Measurements from ENCODE around the gene FEN1.

Gene FEN1

GRCh38 chr11:61779666-61780525, 12.8 kb upstream of the FEN1 start:
- H3K56ac ChIP-seq (ENCODE audit: low read length): no peak overlapping the region
- DNase-seq: no peak
- H3K27me3 ChIP-seq (ENCODE audit: insufficient read depth, low read length, poor library complexity): no peaks in the 10 kb centered on the region
- H3K4me3 ChIP-seq (ENCODE audit: low read length): no peak overlapping the region
- no peak overlapping the region for H2BK15ac ChIP-seq (replicated peaks; ENCODE audit: low read depth)
- no peak overlapping the region for H3K4ac ChIP-seq (ENCODE audit: low read depth, low read length)
- no peaks in the 10 kb centered on the region for H3K4me1 ChIP-seq (ENCODE audit: control insufficient read depth, low read depth, low read length)
- H2BK5ac ChIP-seq (ENCODE audit: low read length): no peak overlapping the region
- WGBS (ENCODE audit: extremely low coverage, insufficient coverage, low lambda C conversion rate): no CpG with 5 or more reads among the region's 14 CpGs
- no peak overlapping the region for H4K5ac ChIP-seq (ENCODE audit: low read length)
- no peaks in the 10 kb centered on the region for H3K79me2 ChIP-seq (ENCODE audit: control insufficient read depth, insufficient read depth, low read length)
- H2AK5ac ChIP-seq (ENCODE audit: low read length): no peak overlapping the region
- H3K36me3 ChIP-seq (ENCODE audit: control insufficient read depth, insufficient read depth, low read length): no peaks in the 10 kb centered on the region
- no peak overlapping the region for H2BK120ac ChIP-seq (ENCODE audit: low read depth, low read length)
- no peaks in the 10 kb centered on the region for H3K79me1 ChIP-seq (ENCODE audit: low read length)
- no peak overlapping the region for H3K4me2 ChIP-seq (ENCODE audit: low read length)
- H3K9ac ChIP-seq (ENCODE audit: low read length): no peak overlapping the region
- H3K18ac ChIP-seq (ENCODE audit: low read length): no peak overlapping the region
- no peak overlapping the region for H3K27ac ChIP-seq (ENCODE audit: low read depth, low read length)
- H3K23ac ChIP-seq (ENCODE audit: low read length): no peak overlapping the region
- H4K8ac ChIP-seq (ENCODE audit: low read depth, low read length): no peak overlapping the region

- H3K27me3 ChIP-seq (ENCODE audit: insufficient read depth, low read length, poor library complexity): no peaks in the 10 kb centered on the region
- no peak overlapping the region for H3K56ac ChIP-seq (ENCODE audit: low read length)
- no peaks in the 10 kb centered on the region for H3K79me1 ChIP-seq (ENCODE audit: low read length)
- no peaks in the 10 kb centered on the region for H3K36me3 ChIP-seq (ENCODE audit: control insufficient read depth, insufficient read depth, low read length)
- no peak overlapping the region for H2BK15ac ChIP-seq (replicated peaks; ENCODE audit: low read depth)
- H4K8ac ChIP-seq (ENCODE audit: low read depth, low read length): no peak overlapping the region
- WGBS (ENCODE audit: extremely low coverage, insufficient coverage, low lambda C conversion rate): no CpG with 5 or more reads among the region's 9 CpGs
- no peaks in the 10 kb centered on the region for H3K79me2 ChIP-seq (ENCODE audit: control insufficient read depth, insufficient read depth, low read length)
- H2BK5ac ChIP-seq (ENCODE audit: low read length): no peak overlapping the region
- no peak overlapping the region for H2AK5ac ChIP-seq (ENCODE audit: low read length)
- no peak overlapping the region for H4K5ac ChIP-seq (ENCODE audit: low read length)
- no peak overlapping the region for H3K23ac ChIP-seq (ENCODE audit: low read length)
- no peak overlapping the region for H3K4me2 ChIP-seq (ENCODE audit: low read length)
- H3K4me3 ChIP-seq (ENCODE audit: low read length): no peak overlapping the region
- H3K4ac ChIP-seq (ENCODE audit: low read depth, low read length): no peak overlapping the region
- H3K4me1 ChIP-seq (ENCODE audit: control insufficient read depth, low read depth, low read length): no peaks in the 10 kb centered on the region
- no peak overlapping the region for H3K9ac ChIP-seq (ENCODE audit: low read length)
- no peak overlapping the region for H2BK120ac ChIP-seq (ENCODE audit: low read depth, low read length)
- DNase-seq: no peak
- no peak overlapping the region for H3K27ac ChIP-seq (ENCODE audit: low read depth, low read length)
- no peak overlapping the region for H3K18ac ChIP-seq (ENCODE audit: low read length)
Measured at GRCh38 chr11:61780581-61781162, 12.0 kb upstream of the FEN1 start.

GRCh38 chr11:61781585-61781984, 11.1 kb upstream of the FEN1 start:
- H3K4ac ChIP-seq (ENCODE audit: low read depth, low read length): no peak overlapping the region
- no peaks in the 10 kb centered on the region for H3K79me2 ChIP-seq (ENCODE audit: control insufficient read depth, insufficient read depth, low read length)
- WGBS (ENCODE audit: extremely low coverage, insufficient coverage, low lambda C conversion rate): no CpG with 5 or more reads among the region's 5 CpGs
- H2AK5ac ChIP-seq (ENCODE audit: low read length): no peak overlapping the region
- no peak overlapping the region for H4K8ac ChIP-seq (ENCODE audit: low read depth, low read length)
- no peak overlapping the region for H2BK15ac ChIP-seq (replicated peaks; ENCODE audit: low read depth)
- no peak overlapping the region for H3K18ac ChIP-seq (ENCODE audit: low read length)
- H3K4me2 ChIP-seq (ENCODE audit: low read length): no peak overlapping the region
- no peak overlapping the region for H2BK5ac ChIP-seq (ENCODE audit: low read length)
- H3K27me3 ChIP-seq (ENCODE audit: insufficient read depth, low read length, poor library complexity): no peaks in the 10 kb centered on the region
- H3K56ac ChIP-seq (ENCODE audit: low read length): no peak overlapping the region
- no peak overlapping the region for H3K9ac ChIP-seq (ENCODE audit: low read length)
- DNase-seq: no peak
- no peak overlapping the region for H3K27ac ChIP-seq (ENCODE audit: low read depth, low read length)
- H3K4me3 ChIP-seq (ENCODE audit: low read length): no peak overlapping the region
- no peaks in the 10 kb centered on the region for H3K79me1 ChIP-seq (ENCODE audit: low read length)
- peaks cover under 1% of the 10 kb centered on the region for H3K36me3 ChIP-seq (ENCODE audit: control insufficient read depth, insufficient read depth, low read length)
- H3K23ac ChIP-seq (ENCODE audit: low read length): no peak overlapping the region
- no peaks in the 10 kb centered on the region for H3K4me1 ChIP-seq (ENCODE audit: control insufficient read depth, low read depth, low read length)
- H2BK120ac ChIP-seq (ENCODE audit: low read depth, low read length): no peak overlapping the region
- H4K5ac ChIP-seq (ENCODE audit: low read length): no peak overlapping the region

GRCh38 chr11:61782299-61782698, 10.4 kb upstream of the FEN1 start:
- Histone ChIP-seq H3K18ac (ENCODE audit: low read length) (no peak overlapping the region), H4K5ac (ENCODE audit: low read length) (no peak overlapping the region), H3K56ac (ENCODE audit: low read length) (no peak overlapping the region), H3K27ac (ENCODE audit: low read depth, low read length) (no peak overlapping the region), H2BK120ac (ENCODE audit: low read depth, low read length) (no peak overlapping the region), H3K79me1 (ENCODE audit: low read length) (no peaks in the 10 kb centered on the region), H3K27me3 (ENCODE audit: insufficient read depth, low read length, poor library complexity) (no peaks in the 10 kb centered on the region), H3K4ac (ENCODE audit: low read depth, low read length) (no peak overlapping the region), H2BK15ac (replicated peaks; ENCODE audit: low read depth) (no peak overlapping the region), H3K23ac (ENCODE audit: low read length) (no peak overlapping the region), H3K4me1 (ENCODE audit: control insufficient read depth, low read depth, low read length) (no peaks in the 10 kb centered on the region), H3K36me3 (ENCODE audit: control insufficient read depth, insufficient read depth, low read length) (peaks cover 3% of the 10 kb centered on the region), H4K8ac (ENCODE audit: low read depth, low read length) (no peak overlapping the region), H2BK5ac (ENCODE audit: low read length) (no peak overlapping the region), H3K4me3 (ENCODE audit: low read length) (no peak overlapping the region), H3K4me2 (ENCODE audit: low read length) (no peak overlapping the region), H3K9ac (ENCODE audit: low read length) (no peak overlapping the region), H3K79me2 (ENCODE audit: control insufficient read depth, insufficient read depth, low read length) (no peaks in the 10 kb centered on the region), H2AK5ac (ENCODE audit: low read length) (no peak overlapping the region)
- no CpG with 5 or more reads among the region's 3 CpGs for WGBS (ENCODE audit: extremely low coverage, insufficient coverage, low lambda C conversion rate)
- DNase-seq: no peak

GRCh38 chr11:61782841-61783240, 9.9 kb upstream of the FEN1 start:
- no peak overlapping the region for H3K27ac ChIP-seq (ENCODE audit: low read depth, low read length)
- no CpG with 5 or more reads among the region's 11 CpGs for WGBS (ENCODE audit: extremely low coverage, insufficient coverage, low lambda C conversion rate)
- H3K36me3 ChIP-seq (ENCODE audit: control insufficient read depth, insufficient read depth, low read length): peaks cover 5% of the 10 kb centered on the region

More at GRCh38 chr11:61782841-61783240, 9.9 kb upstream of the FEN1 start:
- no peak overlapping the region for H3K9ac ChIP-seq (ENCODE audit: low read length)
- no peak overlapping the region for H2BK15ac ChIP-seq (replicated peaks; ENCODE audit: low read depth)
- H4K5ac ChIP-seq (ENCODE audit: low read length): no peak overlapping the region
- no peak overlapping the region for H2AK5ac ChIP-seq (ENCODE audit: low read length)
- no peaks in the 10 kb centered on the region for H3K79me2 ChIP-seq (ENCODE audit: control insufficient read depth, insufficient read depth, low read length)
- no peaks in the 10 kb centered on the region for H3K4me1 ChIP-seq (ENCODE audit: control insufficient read depth, low read depth, low read length)
- H3K4me2 ChIP-seq (ENCODE audit: low read length): no peak overlapping the region
- no peak overlapping the region for H3K23ac ChIP-seq (ENCODE audit: low read length)
- no peak overlapping the region for H3K4ac ChIP-seq (ENCODE audit: low read depth, low read length)
- H3K79me1 ChIP-seq (ENCODE audit: low read length): no peaks in the 10 kb centered on the region
- H3K56ac ChIP-seq (ENCODE audit: low read length): no peak overlapping the region
- H3K4me3 ChIP-seq (ENCODE audit: low read length): no peak overlapping the region
- H3K18ac ChIP-seq (ENCODE audit: low read length): no peak overlapping the region
- H3K27me3 ChIP-seq (ENCODE audit: insufficient read depth, low read length, poor library complexity): no peaks in the 10 kb centered on the region
- no peak overlapping the region for H4K8ac ChIP-seq (ENCODE audit: low read depth, low read length)
- DNase-seq: no peak
- H2BK5ac ChIP-seq (ENCODE audit: low read length): no peak overlapping the region
- H2BK120ac ChIP-seq (ENCODE audit: low read depth, low read length): no peak overlapping the region

Data from mesendoderm (in vitro differentiated cells).